WTC11 (cell line): ENCODE results near the gene TMEM225B. TPM values are rescaled to one million over a fixed set of nuclear protein-coding genes. Genes with fewer than 3 reads are reported as not detected.
A peak's percentile ranks its signal among the peaks of the same experiment; 100 is the strongest.
"Not testable (repeated sequence)": the region's sequence is repeated elsewhere in the genome, so short reads cannot be mapped to it uniquely, and the experiment has no call there.

Source experiments
- ATAC-seq: fragments of 200-7000 bp; cut with Tn5 transposase; 2 replicates; pipeline ENCODE4 v1.10.0; 2021; ENCODE audit warnings: mild to moderate bottlenecking, moderate library complexity
- Bru-seq: library from RNA; stranded (reverse); fragments of 400-500 nt; gene quantifications from one replicate; lab custom pipeline; 2021; lab: Mats Ljungman, UMichigan
- CTCF ChIA-PET: fragments of 300-600 bp; sonication (Branson Sonifier 250); formaldehyde crosslinking; loops from one replicate; lab custom pipeline; 2021; ENCODE audit warnings: antibody characterized with exemption; lab: Charles Lee
- POLR2A ChIA-PET: fragments of 350-600 bp; sonication (Branson Sonifier 250); formaldehyde crosslinking; loops from one replicate; lab custom pipeline; 2021; ENCODE audit warnings: antibody characterized with exemption; lab: Charles Lee
- DNase-seq: peaks from one replicate; pipeline ENCODE4 v3.0.0; 2021; ENCODE audit warnings: low spot score
- H3K27ac Mint-ChIP-seq: 2 replicates; pipeline ENCODE4 v1.8.0; 2021; ENCODE audit warnings: mixed read lengths
- H3K27me3 Mint-ChIP-seq: 2 replicates; pipeline ENCODE4 v1.8.0; 2021; ENCODE audit warnings: low read depth, mild to moderate bottlenecking, moderate library complexity, mixed read lengths
- H3K36me3 Mint-ChIP-seq: 2 replicates; pipeline ENCODE4 v1.8.0; 2021; ENCODE audit warnings: mixed read lengths
- H3K4me1 Mint-ChIP-seq: 2 replicates; pipeline ENCODE4 v1.8.0; 2022; ENCODE audit warnings: mixed read lengths
- H3K4me3 Mint-ChIP-seq: 2 replicates; pipeline ENCODE4 v1.8.0; 2021; ENCODE audit warnings: mild to moderate bottlenecking, moderate library complexity, mixed read lengths
- H3K9me3 Mint-ChIP-seq: 2 replicates; pipeline ENCODE4 v1.8.0; 2021; ENCODE audit warnings: mixed read lengths
- CBFB ChIP-seq: sonication (generic); formaldehyde crosslinking; IDR thresholded peaks from 2 replicates; pipeline ENCODE4 v1.8.1; 2022; ENCODE audit warnings: mild to moderate bottlenecking, low read depth, missing genetic modification reagents
- ESRRA ChIP-seq: sonication (generic); formaldehyde crosslinking; IDR thresholded peaks from 2 replicates; pipeline ENCODE4 v1.8.1; 2022; ENCODE audit warnings: mild to moderate bottlenecking, missing genetic modification reagents, borderline replicate concordance
- FOXJ3 ChIP-seq: sonication (generic); formaldehyde crosslinking; IDR thresholded peaks from 2 replicates; pipeline ENCODE4 v1.9.0; 2021; ENCODE audit warnings: missing genetic modification reagents, mild to moderate bottlenecking, borderline replicate concordance
- HMGA2 ChIP-seq: fragments of 250-450 bp; sonication (Bioruptor Pico); IDR thresholded peaks from 2 replicates; pipeline ENCODE4 v1.4.0; 2021; ENCODE audit warnings: mild to moderate bottlenecking, moderate library complexity
- KAT7 ChIP-seq: sonication (generic); formaldehyde crosslinking; IDR thresholded peaks from 2 replicates; pipeline ENCODE4 v1.8.1; 2023; ENCODE audit warnings: missing genetic modification reagents, mild to moderate bottlenecking, borderline replicate concordance
- NR1H2 ChIP-seq: sonication (generic); formaldehyde crosslinking; IDR thresholded peaks from 2 replicates; pipeline ENCODE4 v1.9.0; 2021; ENCODE audit warnings: mild to moderate bottlenecking, moderate library complexity, missing genetic modification reagents
- OVOL2 ChIP-seq: fragments of 250-450 bp; sonication (Bioruptor Pico); IDR thresholded peaks from 2 replicates; pipeline ENCODE4 v1.9.0; 2021; ENCODE audit warnings: mild to moderate bottlenecking, borderline replicate concordance
- SMAD4 ChIP-seq: sonication (generic); formaldehyde crosslinking; IDR thresholded peaks from 2 replicates; pipeline ENCODE4 v1.8.0; 2022; ENCODE audit warnings: mild to moderate bottlenecking, missing genetic modification reagents
- SP1 ChIP-seq: sonication (generic); formaldehyde crosslinking; conservative IDR thresholded peaks from 2 replicates; pipeline ENCODE4 v1.8.1; 2022; ENCODE audit warnings: missing genetic modification reagents
- ZNF121 ChIP-seq: sonication (generic); formaldehyde crosslinking; IDR thresholded peaks from 2 replicates; pipeline ENCODE4 v1.8.0; 2023; ENCODE audit warnings: missing genetic modification reagents
- long read RNA-seq, 3 experiments: library from RNA in 1 of 3; library from capped mRNA in 1 of 3; library from polyadenylated mRNA in 1 of 3; unstranded in 2 of 3; stranded (forward) in 1 of 3; transcript quantifications; one replicate each; pipeline ENCODE4 v2.0.0, GENCODE V29; 2021
- total RNA-seq: library from RNA; stranded (reverse); gene quantifications from 3 replicates; pipeline ENCODE4 v1.2.3, GENCODE V29; 2021
- TF ChIP-seq, protein P1 (sequence below): fragments of 200-600 bp; IDR thresholded peaks from 2 replicates; pipeline ENCODE4 v1.8.0; 2022; ENCODE audit warnings: antibody characterized with exemption
- TF ChIP-seq, protein P2 (sequence below): sonication (generic); formaldehyde crosslinking; IDR thresholded peaks from 2 replicates; pipeline ENCODE4 v1.8.1; 2022; ENCODE audit warnings: low read depth, mild to moderate bottlenecking, moderate library complexity, missing genetic modification reagents, borderline replicate concordance
- TF ChIP-seq, protein P3 (sequence below): sonication (generic); formaldehyde crosslinking; IDR thresholded peaks from 2 replicates; pipeline ENCODE4 v1.8.0; 2023; ENCODE audit warnings: mild to moderate bottlenecking, missing genetic modification reagents

Gene TMEM225B, protein sequence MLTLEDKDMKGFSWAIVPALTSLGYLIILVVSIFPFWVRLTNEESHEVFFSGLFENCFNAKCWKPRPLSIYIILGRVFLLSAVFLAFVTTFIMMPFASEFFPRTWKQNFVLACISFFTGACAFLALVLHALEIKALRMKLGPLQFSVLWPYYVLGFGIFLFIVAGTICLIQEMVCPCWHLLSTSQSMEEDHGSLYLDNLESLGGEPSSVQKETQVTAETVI
- total RNA-seq (0.78 to 0.81 TPM (median 0.78 TPM) in 3 replicates), Bru-seq, nascent RNA (percentile 19 among the genes with signal in this experiment)
- long read RNA-seq, experiment 1, result 0 reads
- long read RNA-seq, experiment 2, result 0 reads
- long read RNA-seq, experiment 3, result 0 reads

DNA sequence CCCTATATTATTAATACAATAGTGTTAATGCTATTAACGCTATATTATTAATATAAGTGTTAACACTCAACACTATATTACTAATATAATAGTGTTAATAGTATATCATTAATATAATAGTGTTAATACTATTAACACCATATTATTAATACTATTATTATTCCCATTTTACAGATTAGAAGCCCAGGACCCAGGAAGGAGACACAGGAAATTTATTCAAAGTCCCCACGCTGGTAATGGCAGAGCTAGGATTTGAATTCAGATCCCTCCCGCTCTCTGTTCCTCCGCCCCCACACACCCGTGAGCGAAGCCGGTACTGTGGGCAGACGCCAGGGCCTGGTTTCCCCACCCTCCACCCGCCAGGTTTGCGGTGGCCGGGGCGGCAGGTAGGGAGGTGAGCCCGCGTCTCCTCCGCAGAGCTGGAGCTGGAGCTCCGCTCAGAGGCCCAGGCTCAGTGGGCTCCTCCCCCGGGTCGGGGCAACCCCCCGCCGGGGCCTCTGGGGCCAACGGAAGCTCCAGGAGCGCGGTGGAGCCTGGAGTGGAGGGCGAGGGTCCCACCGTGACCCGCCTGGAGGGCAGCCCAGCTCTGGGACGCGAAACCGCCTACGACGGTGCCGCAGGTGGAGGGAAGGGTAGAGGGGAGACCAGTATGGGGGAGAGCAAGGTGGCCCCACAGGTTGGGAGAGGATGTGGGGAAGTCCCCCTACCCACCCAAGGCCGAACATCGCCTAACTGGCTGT lies at the start of gene TMEM225B:
Gene TMEM225B, plus strand, starts transcription at position 506 of the 740 bp plus-strand sequence. CDS start 6,122 bp downstream, outside the sequence.
- peak; percentile 14 for ATAC-seq
- CTCF ChIA-PET, result interaction anchor here (1.5 to 1.9 kb wide), 2 partner anchors 19 to 73 kb away, joined by 9 to 12 read pairs; partner anchors contain the start of gene ZSCAN25

DNA sequence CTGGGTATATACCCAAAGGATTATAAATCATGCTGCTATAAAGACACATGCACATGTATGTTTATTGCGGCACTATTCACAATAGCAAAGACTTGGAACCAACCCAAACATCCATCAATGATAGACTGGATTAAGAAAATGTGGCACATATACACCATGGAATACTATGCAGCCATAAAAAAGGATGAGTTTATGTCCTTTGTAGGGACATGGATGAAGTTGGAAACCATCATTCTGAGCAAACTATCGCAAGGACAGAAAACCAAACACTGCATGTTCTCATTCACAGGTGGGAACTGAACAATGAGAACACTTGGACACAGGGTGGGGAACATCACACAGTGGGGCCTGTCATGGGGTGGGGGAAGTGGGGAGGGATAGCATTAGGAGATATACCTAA lies 48.5 kb upstream of the TMEM225B start:
- DNase-seq, CTCF ChIA-PET, H3K4me1 Mint-ChIP-seq, H3K27ac Mint-ChIP-seq, POLR2A ChIA-PET, ATAC-seq, H3K27me3 Mint-ChIP-seq: not testable (repeated sequence)
- Mint-ChIP-seq H3K36me3 (peaks cover 32% of the 10 kb centered on the region), H3K4me3 (peak overlapping the region; percentile 30; the same call in 1 of the 2 replicates), H3K9me3 (peaks cover 20% of the 10 kb centered on the region)

More for the DNA sequence above, at the start of gene TMEM225B:
- Mint-ChIP-seq H3K27ac (no peak within 1 kb of the TSS), H3K27me3 (no peaks in the 10 kb centered on the region; the same call in 1 of the 2 replicates)
- TF ChIP-seq CBFB (CRISPR knock-in tag) (no peak), ESRRA (CRISPR knock-in tag) (no peak), SMAD4 (CRISPR knock-in tag) (no peak), SP1 (CRISPR knock-in tag) (no peak), ZNF121 (CRISPR knock-in tag) (no peak), KAT7 (CRISPR knock-in tag) (no peak)
- TF ChIP-seq, protein P1, sequence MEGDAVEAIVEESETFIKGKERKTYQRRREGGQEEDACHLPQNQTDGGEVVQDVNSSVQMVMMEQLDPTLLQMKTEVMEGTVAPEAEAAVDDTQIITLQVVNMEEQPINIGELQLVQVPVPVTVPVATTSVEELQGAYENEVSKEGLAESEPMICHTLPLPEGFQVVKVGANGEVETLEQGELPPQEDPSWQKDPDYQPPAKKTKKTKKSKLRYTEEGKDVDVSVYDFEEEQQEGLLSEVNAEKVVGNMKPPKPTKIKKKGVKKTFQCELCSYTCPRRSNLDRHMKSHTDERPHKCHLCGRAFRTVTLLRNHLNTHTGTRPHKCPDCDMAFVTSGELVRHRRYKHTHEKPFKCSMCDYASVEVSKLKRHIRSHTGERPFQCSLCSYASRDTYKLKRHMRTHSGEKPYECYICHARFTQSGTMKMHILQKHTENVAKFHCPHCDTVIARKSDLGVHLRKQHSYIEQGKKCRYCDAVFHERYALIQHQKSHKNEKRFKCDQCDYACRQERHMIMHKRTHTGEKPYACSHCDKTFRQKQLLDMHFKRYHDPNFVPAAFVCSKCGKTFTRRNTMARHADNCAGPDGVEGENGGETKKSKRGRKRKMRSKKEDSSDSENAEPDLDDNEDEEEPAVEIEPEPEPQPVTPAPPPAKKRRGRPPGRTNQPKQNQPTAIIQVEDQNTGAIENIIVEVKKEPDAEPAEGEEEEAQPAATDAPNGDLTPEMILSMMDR, result no peak
- TF ChIP-seq, protein P2, sequence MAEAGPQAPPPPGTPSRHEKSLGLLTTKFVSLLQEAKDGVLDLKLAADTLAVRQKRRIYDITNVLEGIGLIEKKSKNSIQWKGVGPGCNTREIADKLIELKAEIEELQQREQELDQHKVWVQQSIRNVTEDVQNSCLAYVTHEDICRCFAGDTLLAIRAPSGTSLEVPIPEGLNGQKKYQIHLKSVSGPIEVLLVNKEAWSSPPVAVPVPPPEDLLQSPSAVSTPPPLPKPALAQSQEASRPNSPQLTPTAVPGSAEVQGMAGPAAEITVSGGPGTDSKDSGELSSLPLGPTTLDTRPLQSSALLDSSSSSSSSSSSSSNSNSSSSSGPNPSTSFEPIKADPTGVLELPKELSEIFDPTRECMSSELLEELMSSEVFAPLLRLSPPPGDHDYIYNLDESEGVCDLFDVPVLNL (CRISPR knock-in tag), result no peak
- TF ChIP-seq, all 79 proteins: peak for 0
- Mint-ChIP-seq H3K9me3 (peaks cover 17% of the 10 kb centered on the region), H3K4me3 (no peak within 1 kb of the TSS), H3K4me1 (no peaks in the 10 kb centered on the region), H3K36me3 (no peaks in the 10 kb centered on the region)
- POLR2A ChIA-PET, result interaction anchor here (0.8 kb wide), 1 partner anchor 529 kb away, joined by 3 read pairs; the partner anchor contains the start of gene MBLAC1
- peak; percentile 24 for DNase-seq

DNA sequence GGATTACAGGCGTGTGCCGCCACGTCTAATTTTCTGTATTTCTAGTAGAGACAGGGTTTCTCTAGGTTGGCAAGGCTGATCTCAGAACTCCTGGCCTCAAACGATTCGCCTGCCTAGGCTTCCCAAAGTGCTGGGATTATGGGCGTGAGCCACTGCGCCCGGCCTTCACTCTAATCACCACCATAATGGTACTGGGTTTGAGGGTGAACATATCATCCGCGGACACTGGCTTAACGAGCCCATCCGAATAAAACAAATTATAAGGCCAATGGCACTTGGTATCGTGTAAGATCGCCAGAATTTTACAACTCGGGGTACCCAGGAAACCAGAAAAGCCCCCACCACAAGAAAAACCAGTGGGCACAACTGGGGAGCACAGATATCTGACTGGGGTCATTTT lies 46.7 kb upstream of the TMEM225B start:
- no peak for ATAC-seq
- Mint-ChIP-seq H3K27me3 (no peaks in the 10 kb centered on the region), H3K4me3 (peak overlapping the region; percentile 87), H3K27ac (no peak overlapping the region), H3K36me3 (peaks cover 29% of the 10 kb centered on the region), H3K4me1 (peaks cover 2% of the 10 kb centered on the region; the same call in 1 of the 2 replicates), H3K9me3 (peaks cover 16% of the 10 kb centered on the region)
- no peak for DNase-seq
- TF ChIP-seq NR1H2 (CRISPR knock-in tag), result no peak
- no peak for TF ChIP-seq HMGA2 (CRISPR knock-in tag)
- TF ChIP-seq FOXJ3, result no peak
- TF ChIP-seq, protein P3, sequence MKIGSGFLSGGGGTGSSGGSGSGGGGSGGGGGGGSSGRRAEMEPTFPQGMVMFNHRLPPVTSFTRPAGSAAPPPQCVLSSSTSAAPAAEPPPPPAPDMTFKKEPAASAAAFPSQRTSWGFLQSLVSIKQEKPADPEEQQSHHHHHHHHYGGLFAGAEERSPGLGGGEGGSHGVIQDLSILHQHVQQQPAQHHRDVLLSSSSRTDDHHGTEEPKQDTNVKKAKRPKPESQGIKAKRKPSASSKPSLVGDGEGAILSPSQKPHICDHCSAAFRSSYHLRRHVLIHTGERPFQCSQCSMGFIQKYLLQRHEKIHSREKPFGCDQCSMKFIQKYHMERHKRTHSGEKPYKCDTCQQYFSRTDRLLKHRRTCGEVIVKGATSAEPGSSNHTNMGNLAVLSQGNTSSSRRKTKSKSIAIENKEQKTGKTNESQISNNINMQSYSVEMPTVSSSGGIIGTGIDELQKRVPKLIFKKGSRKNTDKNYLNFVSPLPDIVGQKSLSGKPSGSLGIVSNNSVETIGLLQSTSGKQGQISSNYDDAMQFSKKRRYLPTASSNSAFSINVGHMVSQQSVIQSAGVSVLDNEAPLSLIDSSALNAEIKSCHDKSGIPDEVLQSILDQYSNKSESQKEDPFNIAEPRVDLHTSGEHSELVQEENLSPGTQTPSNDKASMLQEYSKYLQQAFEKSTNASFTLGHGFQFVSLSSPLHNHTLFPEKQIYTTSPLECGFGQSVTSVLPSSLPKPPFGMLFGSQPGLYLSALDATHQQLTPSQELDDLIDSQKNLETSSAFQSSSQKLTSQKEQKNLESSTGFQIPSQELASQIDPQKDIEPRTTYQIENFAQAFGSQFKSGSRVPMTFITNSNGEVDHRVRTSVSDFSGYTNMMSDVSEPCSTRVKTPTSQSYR (CRISPR knock-in tag), result no peak
- no peak for TF ChIP-seq OVOL2 (CRISPR knock-in tag)
- ChIA-PET CTCF (no interaction called here), POLR2A (interaction anchor here (1.1 kb wide), 1 partner anchor 47 kb away, joined by 3 read pairs; the partner anchor contains the start of gene ZKSCAN5)
